Hepatocyte (in vitro differentiated cells): Measurements from ENCODE around the gene CISD3. TPM values are rescaled to one million over a fixed set of nuclear protein-coding genes. Genes with fewer than 3 reads are reported as not detected.

Experiments
- DNase-seq: peaks from one replicate; pipeline ENCODE4 v3.0.0-alpha.2; 2016; ENCODE audit warnings: low spot score
- H2AFZ ChIP-seq: fragments of 200-600 bp; sonication (generic); 2 replicates; pipeline ENCODE4 v1.6.0; 2016; ENCODE audit warnings: antibody characterized with exemption, mild to moderate bottlenecking
- H3K27ac ChIP-seq: fragments of 200-600 bp; sonication (generic); 2 replicates; pipeline ENCODE4 v1.5.1; 2016; ENCODE audit warnings: mild to moderate bottlenecking
- H3K27me3 ChIP-seq: fragments of 200-600 bp; sonication (generic); 2 replicates; pipeline ENCODE4 v1.6.1; 2016
- H3K36me3 ChIP-seq: fragments of 200-600 bp; sonication (generic); replicated peaks from 2 replicates; pipeline ENCODE4 v1.5.1; 2016; ENCODE audit warnings: low read depth; ENCODE audit not compliant: insufficient read depth
- H3K4me1 ChIP-seq: fragments of 200-600 bp; sonication (generic); 2 replicates; pipeline ENCODE4 v1.5.1; 2016; ENCODE audit warnings: mild to moderate bottlenecking, moderate library complexity; ENCODE audit not compliant: insufficient read depth
- H3K4me2 ChIP-seq: fragments of 200-600 bp; sonication (generic); 2 replicates; pipeline ENCODE4 v1.6.0; 2016
- H3K4me3 ChIP-seq: fragments of 200-600 bp; sonication (generic); 2 replicates; pipeline ENCODE4 v1.5.1; 2016; ENCODE audit warnings: mild to moderate bottlenecking
- H3K79me2 ChIP-seq: fragments of 200-600 bp; sonication (generic); 2 replicates; pipeline ENCODE4 v1.6.0; 2017; ENCODE audit warnings: mild to moderate bottlenecking
- H3K9me2 ChIP-seq: fragments of 200-600 bp; sonication (generic); replicated peaks from 2 replicates; pipeline ENCODE4 v1.6.0; 2017; ENCODE audit warnings: mild to moderate bottlenecking; ENCODE audit not compliant: insufficient read depth
- H3K9me3 ChIP-seq: fragments of 200-600 bp; sonication (generic); 2 replicates; pipeline ENCODE4 v1.5.1; 2016; ENCODE audit warnings: low read depth, mild to moderate bottlenecking
- H4K20me1 ChIP-seq: fragments of 200-600 bp; sonication (generic); 2 replicates; pipeline ENCODE4 v1.6.0; 2016; ENCODE audit warnings: mild to moderate bottlenecking; ENCODE audit not compliant: insufficient read depth, poor library complexity, severe bottlenecking
- CTCF ChIP-seq: fragments of 200-600 bp; sonication (generic); IDR thresholded peaks from 2 replicates; pipeline ENCODE4 v1.5.1; 2016; ENCODE audit warnings: antibody characterized with exemption, mild to moderate bottlenecking; ENCODE audit not compliant: poor library complexity
- EZH2 ChIP-seq: fragments of 200-600 bp; sonication (generic); IDR thresholded peaks from 2 replicates; pipeline ENCODE4 v1.6.1; 2016; ENCODE audit warnings: antibody characterized with exemption, mild to moderate bottlenecking, borderline replicate concordance
- EZH2phosphoT487 ChIP-seq: fragments of 200-600 bp; sonication (generic); IDR thresholded peaks from one replicate; pipeline ENCODE4 v1.6.1; 2018; ENCODE audit warnings: antibody characterized with exemption, mild to moderate bottlenecking, low read depth, moderate library complexity; ENCODE audit not compliant: unreplicated experiment, severe bottlenecking
- WGBS: methylation state at CpG from one replicate; pipeline ENCODE4 v1.1.6; 2016; ENCODE audit warnings: low lambda C conversion rate; ENCODE audit errors: missing lambda C conversion rate; 5-methylcytosine and 5-hydroxymethylcytosine counted together
- polyA plus RNA-seq: library from polyadenylated mRNA; unstranded; fragments of >200 nt; fragmentation: Nextera tagmentation; extraction: Ambion mirVana; gene quantifications from 2 replicates; pipeline ENCODE4 v1.2.1, GENCODE V29; 2016
- total RNA-seq: library from RNA; depleted of rRNA; stranded (reverse); fragments of >200 nt; gene quantifications from 2 replicates; pipeline ENCODE4 v1.2.3, GENCODE V29; 2014

CISD3 gene
- total and polyA plus RNA-seq, 2 experiments from 2014 or later: 5.0 to 37.0 TPM

- TF ChIP-seq CTCF (no peak), EZH2phosphoT487 (no peak), EZH2 (no peak)
- 40% methylated on average over 14 of the region's 14 CpGs for WGBS
- Histone ChIP-seq H3K4me2 (peak overlapping the region; percentile 97), H3K4me1 (peaks cover 23% of the 10 kb centered on the region), H3K9me2 (no peaks in the 10 kb centered on the region), H3K9me3 (no peaks in the 10 kb centered on the region), H2AFZ (peak overlapping the region; percentile 69), H3K27me3 (no peaks in the 10 kb centered on the region), H3K36me3 (no peaks in the 10 kb centered on the region), H3K27ac (peak overlapping the region; percentile 75), H3K4me3 (peak overlapping the region; percentile 29), H3K79me2 (peaks cover 7% of the 10 kb centered on the region), H4K20me1 (peaks cover 5% of the 10 kb centered on the region)
- DNase-seq: no peak
Measured at GRCh38 chr17:38729368-38729885, 714 bp upstream of the CISD3 start.

GRCh38 chr17:38730526-38731379 lies 612 bp downstream of the CISD3 start:
- Histone ChIP-seq H3K79me2 (peaks cover 7% of the 10 kb centered on the region), H3K4me3 (peak overlapping the region; percentile 88), H3K4me1 (peaks cover 23% of the 10 kb centered on the region), H4K20me1 (peaks cover 14% of the 10 kb centered on the region), H3K9me2 (no peaks in the 10 kb centered on the region), H2AFZ (peak overlapping the region; percentile 77), H3K9me3 (no peaks in the 10 kb centered on the region), H3K36me3 (no peaks in the 10 kb centered on the region), H3K27ac (peak overlapping the region; percentile 95), H3K4me2 (peak overlapping the region; percentile 94), H3K27me3 (no peaks in the 10 kb centered on the region)
- peak; percentile 87 for DNase-seq
- TF ChIP-seq CTCF: no peak
- no peak for TF ChIP-seq EZH2phosphoT487
- TF ChIP-seq EZH2: no peak
- 22% methylated on average over 27 of the region's 27 CpGs for WGBS

GRCh38 chr17:38731526-38732294 lies 1.6 kb downstream of the CISD3 start:
- no peaks in the 10 kb centered on the region for H3K36me3 ChIP-seq
- H2AFZ ChIP-seq: no peak overlapping the region
- H3K79me2 ChIP-seq: peaks cover 7% of the 10 kb centered on the region
- H3K9me3 ChIP-seq: no peaks in the 10 kb centered on the region
- H3K4me3 ChIP-seq: no peak overlapping the region
- H3K27ac ChIP-seq: peak overlapping the region; percentile 95
- H3K4me1 ChIP-seq: peaks cover 23% of the 10 kb centered on the region
- no peak for DNase-seq
- H3K27me3 ChIP-seq: no peaks in the 10 kb centered on the region
- H3K4me2 ChIP-seq: peak overlapping the region; percentile 94
- H4K20me1 ChIP-seq: peaks cover 14% of the 10 kb centered on the region
- no peaks in the 10 kb centered on the region for H3K9me2 ChIP-seq
- no peak for TF ChIP-seq EZH2
- TF ChIP-seq CTCF: no peak
- no peak for TF ChIP-seq EZH2phosphoT487
- WGBS: 90% methylated on average over 8 of the region's 8 CpGs
